ENCODE results near the gene PLCH1. TPM values are rescaled to one million over a fixed set of nuclear protein-coding genes. Genes with fewer than 3 reads are reported as not detected.

Gene PLCH1
- total and polyA plus RNA-seq, 2 of the 13 experiments (the other 11 are each of a cell fraction or from before 2014, with no cell fraction given), result 2.0 to 3.0 TPM

DNA sequence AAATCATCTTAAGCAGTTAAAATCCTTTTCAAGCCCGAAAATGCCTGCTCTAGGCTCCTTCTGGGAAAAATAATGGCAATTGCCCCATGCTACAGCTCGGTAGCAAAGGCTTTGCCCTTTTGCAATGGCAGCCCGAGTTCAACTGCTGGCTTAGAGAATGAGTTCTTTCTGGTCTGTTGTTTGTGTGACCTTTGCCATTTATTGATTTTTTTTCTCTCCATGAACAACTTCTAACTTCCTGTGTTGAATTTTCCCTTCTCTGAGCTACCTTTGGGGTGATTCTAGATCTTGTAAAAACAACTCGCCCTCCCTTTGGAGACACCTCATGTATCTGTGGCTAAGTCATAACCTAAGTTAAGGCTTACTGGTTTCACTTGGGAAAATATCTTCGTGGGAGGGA, 139.3 kb downstream of the PLCH1 start (continued):
- TF ChIP-seq YY1 (IDR thresholded peaks at IDR 0.05; ENCODE audit: insufficient read depth, insufficient replicate concordance, low read depth, low read length) (peak; percentile 73), HNF4A (CRISPR knock-in tag; IDR thresholded peaks at IDR 0.05) (peak; percentile 95), FOXJ3 (CRISPR knock-in tag; IDR thresholded peaks at IDR 0.05; ENCODE audit: borderline replicate concordance) (peak; percentile 93; the same call in 1 of the 2 replicates), ATM (IDR thresholded peaks at IDR 0.05; ENCODE audit: borderline replicate concordance) (no peak), HMGA1 (CRISPR knock-in tag; conservative IDR thresholded peaks at IDR 0.05) (no peak), ZNF207 (IDR thresholded peaks at IDR 0.05; ENCODE audit: borderline replicate concordance) (no peak), RBM22 (optimal IDR thresholded peaks at IDR 0.05; ENCODE audit: low read length) (no peak), HOXA5 (CRISPR knock-in tag; IDR thresholded peaks at IDR 0.05) (peak; percentile 80; the same call in 1 of the 2 replicates), ZNF766 (CRISPR knock-in tag; IDR thresholded peaks at IDR 0.05; ENCODE audit: borderline replicate concordance) (no peak), KDM1A (CRISPR knock-in tag; IDR thresholded peaks at IDR 0.05) (no peak), ZMYM4 (CRISPR knock-in tag; IDR thresholded peaks at IDR 0.05) (peak; percentile 97)
- TF ChIP-seq, protein P1, sequence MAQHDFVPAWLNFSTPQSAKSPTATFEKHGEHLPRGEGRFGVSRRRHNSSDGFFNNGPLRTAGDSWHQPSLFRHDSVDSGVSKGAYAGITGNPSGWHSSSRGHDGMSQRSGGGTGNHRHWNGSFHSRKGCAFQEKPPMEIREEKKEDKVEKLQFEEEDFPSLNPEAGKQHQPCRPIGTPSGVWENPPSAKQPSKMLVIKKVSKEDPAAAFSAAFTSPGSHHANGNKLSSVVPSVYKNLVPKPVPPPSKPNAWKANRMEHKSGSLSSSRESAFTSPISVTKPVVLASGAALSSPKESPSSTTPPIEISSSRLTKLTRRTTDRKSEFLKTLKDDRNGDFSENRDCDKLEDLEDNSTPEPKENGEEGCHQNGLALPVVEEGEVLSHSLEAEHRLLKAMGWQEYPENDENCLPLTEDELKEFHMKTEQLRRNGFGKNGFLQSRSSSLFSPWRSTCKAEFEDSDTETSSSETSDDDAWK (CRISPR knock-in tag; IDR thresholded peaks at IDR 0.05), result no peak
- TF ChIP-seq, protein P2, sequence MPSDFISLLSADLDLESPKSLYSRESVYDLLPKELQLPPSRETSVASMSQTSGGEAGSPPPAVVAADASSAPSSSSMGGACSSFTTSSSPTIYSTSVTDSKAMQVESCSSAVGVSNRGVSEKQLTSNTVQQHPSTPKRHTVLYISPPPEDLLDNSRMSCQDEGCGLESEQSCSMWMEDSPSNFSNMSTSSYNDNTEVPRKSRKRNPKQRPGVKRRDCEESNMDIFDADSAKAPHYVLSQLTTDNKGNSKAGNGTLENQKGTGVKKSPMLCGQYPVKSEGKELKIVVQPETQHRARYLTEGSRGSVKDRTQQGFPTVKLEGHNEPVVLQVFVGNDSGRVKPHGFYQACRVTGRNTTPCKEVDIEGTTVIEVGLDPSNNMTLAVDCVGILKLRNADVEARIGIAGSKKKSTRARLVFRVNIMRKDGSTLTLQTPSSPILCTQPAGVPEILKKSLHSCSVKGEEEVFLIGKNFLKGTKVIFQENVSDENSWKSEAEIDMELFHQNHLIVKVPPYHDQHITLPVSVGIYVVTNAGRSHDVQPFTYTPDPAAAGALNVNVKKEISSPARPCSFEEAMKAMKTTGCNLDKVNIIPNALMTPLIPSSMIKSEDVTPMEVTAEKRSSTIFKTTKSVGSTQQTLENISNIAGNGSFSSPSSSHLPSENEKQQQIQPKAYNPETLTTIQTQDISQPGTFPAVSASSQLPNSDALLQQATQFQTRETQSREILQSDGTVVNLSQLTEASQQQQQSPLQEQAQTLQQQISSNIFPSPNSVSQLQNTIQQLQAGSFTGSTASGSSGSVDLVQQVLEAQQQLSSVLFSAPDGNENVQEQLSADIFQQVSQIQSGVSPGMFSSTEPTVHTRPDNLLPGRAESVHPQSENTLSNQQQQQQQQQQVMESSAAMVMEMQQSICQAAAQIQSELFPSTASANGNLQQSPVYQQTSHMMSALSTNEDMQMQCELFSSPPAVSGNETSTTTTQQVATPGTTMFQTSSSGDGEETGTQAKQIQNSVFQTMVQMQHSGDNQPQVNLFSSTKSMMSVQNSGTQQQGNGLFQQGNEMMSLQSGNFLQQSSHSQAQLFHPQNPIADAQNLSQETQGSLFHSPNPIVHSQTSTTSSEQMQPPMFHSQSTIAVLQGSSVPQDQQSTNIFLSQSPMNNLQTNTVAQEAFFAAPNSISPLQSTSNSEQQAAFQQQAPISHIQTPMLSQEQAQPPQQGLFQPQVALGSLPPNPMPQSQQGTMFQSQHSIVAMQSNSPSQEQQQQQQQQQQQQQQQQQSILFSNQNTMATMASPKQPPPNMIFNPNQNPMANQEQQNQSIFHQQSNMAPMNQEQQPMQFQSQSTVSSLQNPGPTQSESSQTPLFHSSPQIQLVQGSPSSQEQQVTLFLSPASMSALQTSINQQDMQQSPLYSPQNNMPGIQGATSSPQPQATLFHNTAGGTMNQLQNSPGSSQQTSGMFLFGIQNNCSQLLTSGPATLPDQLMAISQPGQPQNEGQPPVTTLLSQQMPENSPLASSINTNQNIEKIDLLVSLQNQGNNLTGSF (CRISPR knock-in tag; IDR thresholded peaks at IDR 0.05), result no peak
- TF ChIP-seq, protein P3, sequence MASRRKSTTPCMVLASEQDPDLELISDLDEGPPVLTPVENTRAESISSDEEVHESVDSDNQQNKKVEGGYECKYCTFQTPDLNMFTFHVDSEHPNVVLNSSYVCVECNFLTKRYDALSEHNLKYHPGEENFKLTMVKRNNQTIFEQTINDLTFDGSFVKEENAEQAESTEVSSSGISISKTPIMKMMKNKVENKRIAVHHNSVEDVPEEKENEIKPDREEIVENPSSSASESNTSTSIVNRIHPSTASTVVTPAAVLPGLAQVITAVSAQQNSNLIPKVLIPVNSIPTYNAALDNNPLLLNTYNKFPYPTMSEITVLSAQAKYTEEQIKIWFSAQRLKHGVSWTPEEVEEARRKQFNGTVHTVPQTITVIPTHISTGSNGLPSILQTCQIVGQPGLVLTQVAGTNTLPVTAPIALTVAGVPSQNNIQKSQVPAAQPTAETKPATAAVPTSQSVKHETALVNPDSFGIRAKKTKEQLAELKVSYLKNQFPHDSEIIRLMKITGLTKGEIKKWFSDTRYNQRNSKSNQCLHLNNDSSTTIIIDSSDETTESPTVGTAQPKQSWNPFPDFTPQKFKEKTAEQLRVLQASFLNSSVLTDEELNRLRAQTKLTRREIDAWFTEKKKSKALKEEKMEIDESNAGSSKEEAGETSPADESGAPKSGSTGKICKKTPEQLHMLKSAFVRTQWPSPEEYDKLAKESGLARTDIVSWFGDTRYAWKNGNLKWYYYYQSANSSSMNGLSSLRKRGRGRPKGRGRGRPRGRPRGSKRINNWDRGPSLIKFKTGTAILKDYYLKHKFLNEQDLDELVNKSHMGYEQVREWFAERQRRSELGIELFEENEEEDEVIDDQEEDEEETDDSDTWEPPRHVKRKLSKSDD (CRISPR knock-in tag; IDR thresholded peaks at IDR 0.05; ENCODE audit: low read depth), result no peak

Data from HepG2 (cell line).